UCSD-AML1 (cell line): ENCODE data around the gene CDC23.
"Not testable (repeated sequence)": the region's sequence is repeated elsewhere in the genome, so short reads cannot be mapped to it uniquely, and the experiment has no call there.

Experiments used
- DNase-seq: peaks from one replicate; lab custom pipeline; 2025; ENCODE audit not compliant: unreplicated experiment; lab: John Stamatoyannopoulos, UW

The CDC23 gene

DNA sequence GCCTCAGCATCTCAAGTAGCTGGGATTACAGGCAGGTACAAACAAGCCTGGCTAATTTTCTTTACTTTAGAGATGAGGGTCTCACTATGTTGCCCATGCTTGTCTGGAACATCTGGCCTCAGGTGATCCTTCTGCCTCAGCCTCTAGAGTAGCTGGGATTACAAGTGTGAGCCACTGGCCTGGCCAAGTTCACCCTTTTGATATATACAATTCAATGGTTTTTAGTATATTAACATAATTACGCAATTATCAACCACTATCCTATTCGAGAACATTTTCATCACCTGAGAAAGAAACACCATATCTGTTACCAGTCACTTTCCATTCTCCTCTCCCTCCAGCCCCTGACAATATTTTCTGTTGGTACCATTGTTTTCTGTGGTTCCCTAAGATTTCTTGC lies 3.7 kb upstream of the CDC23 start:
- no peak for DNase-seq

DNA sequence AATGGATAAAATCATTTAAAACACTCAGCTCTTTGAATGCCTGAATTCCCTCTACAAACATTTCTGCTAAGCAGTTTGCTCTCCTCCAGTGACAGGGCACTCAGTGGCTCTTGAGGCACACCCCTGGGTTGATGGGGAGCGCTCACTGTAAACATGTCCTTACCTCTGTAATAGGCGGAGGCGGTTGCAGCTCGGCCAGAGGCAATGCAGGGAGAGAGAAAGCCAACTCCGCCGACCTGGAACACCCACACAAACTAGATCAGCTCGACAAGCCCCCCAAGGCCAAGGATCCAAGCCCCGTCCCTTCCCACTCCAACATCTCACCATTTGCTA lies 329 bp downstream of the CDC23 start:
- no peak for DNase-seq

DNA sequence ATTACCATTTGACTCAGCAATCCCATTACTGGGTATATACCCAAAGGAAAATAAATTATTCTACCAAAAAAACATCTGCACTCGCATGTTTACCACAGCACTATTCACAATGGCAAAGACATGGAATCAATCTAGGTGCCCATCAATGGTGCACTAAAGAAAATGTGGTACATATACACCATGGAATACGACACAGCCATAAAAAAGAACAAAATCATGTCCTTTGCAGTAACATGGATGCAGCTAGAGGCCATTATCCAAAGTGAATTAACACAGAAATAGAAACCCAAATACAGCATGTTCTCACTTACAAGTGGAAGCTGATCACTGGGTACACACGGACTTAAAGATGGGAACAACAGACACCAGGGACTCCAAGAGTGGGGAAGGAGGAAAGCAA lies 2.1 kb downstream of the CDC23 start:
- DNase-seq: no peak

DNA sequence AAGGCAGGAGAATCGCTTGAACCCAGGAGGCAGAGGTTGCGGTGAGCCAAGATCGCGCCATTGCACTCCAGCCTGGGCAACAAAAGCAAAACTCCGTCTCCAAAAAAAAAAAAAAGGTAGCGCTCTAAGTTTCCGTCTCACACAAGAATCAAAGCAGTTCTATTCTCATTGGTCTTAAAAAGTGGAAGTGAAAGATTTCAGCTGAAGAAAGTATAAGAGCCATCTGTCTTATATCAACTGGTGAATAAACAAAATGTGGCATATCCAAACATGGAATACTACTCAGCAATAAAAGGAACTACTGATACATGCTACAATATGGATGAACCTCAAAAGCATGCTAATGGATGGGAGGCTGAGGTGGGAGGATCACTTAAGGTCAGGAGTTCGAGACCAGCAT lies 19.3 kb downstream of the CDC23 start:
- not testable (repeated sequence) for DNase-seq

DNA sequence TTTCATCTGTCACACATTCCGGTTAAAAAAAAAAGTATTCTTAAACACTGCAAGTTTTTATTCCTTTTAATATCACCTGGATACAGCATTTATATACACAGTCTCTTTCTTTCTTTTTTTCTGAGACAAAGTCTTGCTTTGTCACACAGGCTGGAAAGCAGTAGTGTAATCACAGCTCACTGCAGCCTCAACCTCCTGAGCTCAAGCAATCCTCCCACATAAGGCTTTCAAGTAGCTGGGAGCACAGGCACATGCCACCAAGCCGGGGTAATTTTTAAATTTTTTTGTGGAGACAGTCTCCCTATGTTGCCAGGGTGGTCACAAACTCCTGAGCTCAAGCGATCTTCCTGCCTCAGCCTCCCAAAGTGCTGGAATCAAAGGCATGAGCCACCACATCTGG lies 20.3 kb downstream of the CDC23 start:
- no peak for DNase-seq

DNA sequence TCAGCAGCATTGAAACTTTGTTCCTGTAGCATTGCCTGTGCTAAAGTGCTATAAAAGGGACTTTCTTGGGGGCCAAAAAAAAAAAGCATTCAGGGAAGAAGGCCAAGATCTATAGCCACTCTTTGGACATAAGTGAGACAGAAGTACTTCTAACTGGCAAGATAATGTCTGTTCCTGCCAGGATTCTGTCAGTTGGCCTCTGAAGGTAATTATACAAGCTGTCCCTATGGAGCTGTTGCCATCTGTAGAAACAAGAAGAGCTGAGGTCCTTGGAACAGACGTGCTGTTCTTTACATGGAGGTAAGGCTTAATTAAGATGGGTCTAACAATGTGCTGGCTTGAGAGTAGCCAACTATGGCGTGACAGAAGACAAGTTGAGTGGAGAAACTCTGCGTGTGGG lies 24.5 kb downstream of the CDC23 start:
- no peak for DNase-seq

DNA sequence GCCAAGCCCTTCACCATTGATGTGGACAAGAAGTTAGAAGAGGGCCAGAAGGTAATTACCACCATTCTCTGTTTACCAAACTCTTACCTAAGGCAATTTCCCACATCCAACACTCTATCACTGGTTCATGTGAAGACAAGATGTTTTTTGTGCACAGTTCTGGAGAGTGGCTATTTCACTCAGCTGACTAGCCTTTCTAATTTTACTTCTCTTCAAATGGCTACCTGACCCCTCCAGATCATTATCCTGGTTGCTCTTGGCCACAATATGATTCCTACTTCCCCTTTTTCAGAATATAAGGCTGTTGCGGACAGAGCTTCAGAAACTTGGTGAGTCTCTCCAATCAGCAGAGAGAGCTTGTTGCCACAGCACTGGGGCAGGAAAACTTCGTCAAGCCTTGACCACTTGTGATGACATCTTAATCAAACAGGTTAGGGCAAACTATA lies 27.1 kb downstream of the CDC23 start:
- peak; percentile 18 for DNase-seq

DNA sequence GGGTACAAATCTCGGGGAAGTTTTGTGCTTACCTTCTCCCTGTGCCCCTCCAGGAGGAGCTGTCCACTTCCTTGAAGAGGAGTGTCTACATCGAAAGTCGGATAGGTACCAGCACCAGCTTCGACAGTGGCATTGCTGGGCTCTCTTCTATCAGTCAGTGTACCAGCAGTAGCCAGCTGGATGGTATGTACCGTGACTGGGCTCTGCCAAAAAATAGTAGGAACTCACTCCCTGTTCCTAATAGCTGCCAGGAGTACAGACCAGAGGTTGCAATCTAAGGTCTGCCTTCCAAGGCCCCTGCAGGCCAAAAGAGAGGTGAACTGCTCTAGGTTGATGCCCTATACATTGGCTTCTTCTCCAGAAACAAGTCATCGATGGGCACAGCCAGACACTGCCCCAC lies 30.3 kb downstream of the CDC23 start:
- DNase-seq: no peak

DNA sequence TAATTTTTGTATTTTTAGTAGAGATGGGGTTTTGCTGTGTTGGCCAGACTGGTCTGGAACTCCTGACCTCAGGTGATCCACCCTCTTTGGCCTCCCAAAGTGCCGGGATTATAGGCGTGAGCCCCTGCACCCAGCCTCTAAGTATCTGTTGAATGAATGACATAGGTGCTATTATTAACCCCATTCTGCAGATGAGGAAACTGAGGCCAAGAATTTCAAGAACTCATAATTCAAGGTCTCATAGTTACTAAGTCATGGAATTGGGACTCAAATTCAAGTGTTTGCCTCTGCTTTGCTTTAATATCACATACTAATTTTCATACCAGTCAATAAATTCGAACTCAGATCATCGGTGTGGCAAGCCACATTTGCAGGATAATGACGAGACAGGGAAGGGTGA lies 32.3 kb downstream of the CDC23 start:
- no peak for DNase-seq

DNA sequence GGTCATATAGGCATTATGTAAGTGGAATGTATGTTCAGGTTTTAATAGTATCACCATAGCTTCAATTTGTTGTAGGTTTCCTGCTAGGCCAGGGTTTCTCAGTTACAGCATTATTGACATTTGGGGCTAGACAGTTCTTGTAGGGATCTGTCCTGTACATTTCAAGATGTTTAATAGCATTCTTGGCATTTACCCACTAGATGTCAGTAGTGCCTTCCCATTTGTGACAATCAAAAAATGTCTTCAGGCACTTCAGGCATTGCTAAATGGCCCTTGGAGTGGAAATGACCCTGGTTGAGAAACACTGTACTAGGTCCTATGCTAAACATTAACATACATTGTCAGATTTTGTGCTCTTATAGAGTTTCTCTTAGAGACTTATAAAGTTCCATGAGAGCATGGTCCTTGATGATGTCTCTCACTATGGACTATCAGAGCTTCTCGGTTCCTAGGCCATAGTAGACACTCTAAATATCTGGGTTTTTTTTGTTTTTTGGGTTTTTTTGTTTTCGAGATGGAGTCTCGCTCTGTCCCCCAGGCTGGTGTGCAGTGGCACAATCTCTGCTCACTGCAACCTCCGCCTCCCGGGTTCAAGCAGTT lies 32.8 kb downstream of the CDC23 start:
- DNase-seq: no peak

DNA sequence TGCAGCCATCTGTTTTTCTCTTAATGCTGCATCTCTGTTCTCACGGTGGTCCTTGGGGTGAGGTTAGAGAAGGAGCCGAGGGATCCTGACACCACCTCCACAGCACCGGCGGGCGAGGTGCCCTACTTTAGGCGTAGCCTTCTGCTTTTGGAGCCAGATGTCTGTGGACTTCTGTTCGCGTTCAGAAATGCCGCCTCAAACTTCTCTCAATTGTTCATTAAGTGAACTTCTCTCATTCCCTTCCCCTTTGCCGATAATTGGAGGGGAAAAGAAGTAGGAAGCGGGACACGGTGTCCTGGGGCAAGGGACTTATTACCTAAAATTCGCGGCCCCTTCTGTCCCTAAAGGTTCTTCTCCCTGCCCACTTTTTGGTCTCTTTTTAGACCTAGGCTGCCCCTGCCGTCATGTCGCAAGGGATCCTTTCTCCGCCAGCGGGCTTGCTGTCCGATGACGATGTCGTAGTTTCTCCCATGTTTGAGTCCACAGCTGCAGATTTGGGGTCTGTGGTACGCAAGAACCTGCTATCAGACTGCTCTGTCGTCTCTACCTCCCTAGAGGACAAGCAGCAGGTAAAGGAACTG lies 33.8 kb downstream of the CDC23 start:
- no peak for DNase-seq

DNA sequence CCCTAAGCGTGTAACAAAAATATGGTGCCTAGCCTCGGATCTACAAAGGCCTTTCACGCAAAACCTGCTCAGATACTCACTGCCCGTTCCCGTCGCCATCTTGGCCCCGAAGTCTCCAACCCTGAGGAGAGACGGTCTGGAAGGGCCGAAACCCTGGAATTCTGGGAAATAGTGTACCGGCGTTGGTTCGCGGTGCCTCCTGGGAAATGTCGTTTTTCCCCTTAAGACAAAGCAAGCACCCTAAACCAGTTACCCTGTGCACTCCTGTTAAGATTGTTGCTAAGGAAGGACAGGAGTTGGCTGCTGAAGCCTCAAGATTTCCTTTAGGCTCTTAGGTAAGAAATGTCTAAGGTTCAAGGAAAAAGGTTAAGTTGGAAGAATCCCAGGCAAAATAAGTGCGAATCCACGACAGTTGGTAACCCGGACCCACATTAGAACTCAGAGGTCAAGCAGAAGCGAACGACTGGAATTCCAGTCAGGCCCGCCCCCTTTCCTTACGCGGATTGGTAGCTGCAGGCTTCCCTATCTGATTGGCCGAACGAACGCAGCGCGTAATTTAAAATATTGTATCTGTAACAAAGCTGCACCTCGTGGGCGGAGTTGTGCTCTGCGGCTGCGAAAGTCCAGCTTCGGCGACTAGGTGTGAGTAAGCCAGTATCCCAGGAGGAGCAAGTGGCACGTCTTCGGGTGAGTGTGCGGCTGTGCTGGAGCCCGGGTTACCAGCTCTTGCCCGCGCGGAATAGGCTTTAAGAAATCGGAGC lies 34.4 kb downstream of the CDC23 start, which contains the start of the genes BRD8 and KIF20A:
Gene BRD8 (minus strand): TSS at position 115 of the 761 bp plus-strand sequence. CDS start 16 bp downstream, at position 99.
Gene KIF20A (plus strand): TSS at position 597 of the 761 bp plus-strand sequence. CDS start 569 bp downstream, outside the sequence.
- peak; percentile 87 for DNase-seq

DNA sequence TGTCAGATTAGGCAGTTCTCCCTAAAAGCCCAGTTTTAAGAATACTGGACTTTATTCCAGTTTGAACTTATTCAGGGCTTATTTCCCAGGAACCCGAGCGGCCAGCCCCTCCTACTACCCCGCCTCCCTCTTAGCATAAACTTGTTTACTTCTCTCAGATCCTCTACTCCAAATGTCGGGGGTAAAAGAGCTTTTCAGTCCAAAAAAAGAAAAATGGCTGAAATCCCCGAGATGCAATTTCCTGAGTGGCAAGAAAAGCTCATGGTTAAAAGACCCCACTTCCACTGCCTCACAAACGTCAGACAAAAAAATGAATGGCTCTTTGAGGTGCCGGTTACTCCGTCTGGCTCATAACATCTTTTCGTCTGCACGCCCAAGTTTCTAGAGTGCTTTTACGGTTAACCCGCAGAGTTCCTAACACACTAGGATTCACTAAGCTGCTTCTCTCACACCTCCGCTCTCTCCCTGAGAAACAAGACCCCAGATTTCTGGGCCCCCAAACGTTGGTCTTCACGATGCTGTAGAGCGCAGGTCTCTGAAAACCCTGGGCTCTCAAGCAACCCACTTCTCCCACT lies 35.1 kb downstream of the CDC23 start:
- peak; percentile 19 for DNase-seq

DNA sequence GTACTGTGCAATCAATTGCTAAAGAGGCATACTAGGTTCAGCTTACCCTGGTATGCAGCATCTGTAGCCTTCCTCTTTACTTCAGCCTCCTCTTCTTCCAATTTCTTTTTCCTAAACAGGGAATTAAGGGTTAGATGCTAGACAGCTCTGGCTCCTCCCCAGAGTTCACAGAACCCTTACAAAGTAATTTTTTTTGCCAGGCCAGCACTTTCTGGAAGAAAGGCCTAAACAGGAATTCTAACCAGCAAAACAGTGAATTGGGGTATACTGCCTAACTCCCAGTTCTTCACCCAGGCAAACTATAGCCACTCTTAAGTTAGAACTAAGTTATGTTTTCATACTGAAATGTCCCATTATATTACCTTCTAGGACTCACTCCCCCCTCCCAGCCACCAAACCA lies 42.8 kb downstream of the CDC23 start:
- no peak for DNase-seq

DNA sequence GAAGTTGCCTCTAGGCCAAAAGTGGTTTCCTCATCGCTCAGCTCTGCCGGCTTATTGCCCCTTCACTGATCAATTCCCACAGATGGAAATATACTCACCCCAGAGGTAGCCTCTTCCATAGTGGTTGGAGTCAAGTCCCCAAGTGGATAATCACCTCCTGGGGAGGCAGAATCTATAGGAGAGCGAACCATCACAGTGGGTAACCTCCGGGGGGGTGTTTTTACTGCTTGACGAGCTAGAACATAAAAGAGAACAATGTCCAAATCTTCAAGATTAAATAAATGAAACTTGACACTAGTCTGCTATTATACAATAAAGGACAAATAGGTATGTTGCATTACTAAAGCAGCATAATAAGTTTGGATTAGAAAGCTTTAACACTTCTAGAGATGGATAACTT lies 44.0 kb downstream of the CDC23 start:
- no peak for DNase-seq

DNA sequence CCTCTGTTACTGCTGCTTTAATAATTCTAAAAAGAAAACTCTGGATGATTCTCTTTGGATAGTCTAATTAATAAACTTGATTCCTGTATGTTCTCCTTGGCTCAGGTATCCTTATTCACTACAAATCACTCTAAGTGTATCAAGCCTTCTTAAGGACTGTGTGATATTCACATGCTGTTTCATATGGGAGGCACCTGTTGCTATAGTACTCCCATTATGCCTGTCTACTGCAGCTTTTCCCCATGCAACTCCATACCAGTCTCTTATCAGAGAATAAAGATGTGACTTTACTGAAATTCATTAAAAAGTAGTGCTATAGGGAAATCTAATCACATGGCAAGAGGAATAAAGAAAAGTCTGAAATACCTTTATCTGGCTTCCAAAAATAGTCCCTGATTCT lies 49.4 kb downstream of the CDC23 start:
- no peak for DNase-seq

DNA sequence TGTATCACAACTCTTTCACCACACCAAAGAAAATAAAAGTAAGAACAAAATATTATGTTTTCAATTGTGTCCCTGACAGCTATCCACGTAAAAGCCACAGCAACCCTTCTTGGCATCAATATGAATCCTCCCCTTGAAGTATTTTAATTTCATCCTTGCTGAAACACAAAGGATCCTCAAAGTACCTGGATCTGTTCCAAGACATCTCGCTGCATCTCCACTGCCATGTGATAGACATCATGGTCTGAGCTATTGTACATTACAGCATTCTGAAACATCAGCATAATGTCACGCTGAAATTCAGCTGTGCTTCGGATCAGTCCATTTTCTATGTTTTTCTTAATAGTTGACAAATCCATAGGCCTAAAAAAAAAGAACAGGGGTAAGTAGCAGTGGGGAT lies 52.4 kb downstream of the CDC23 start:
- DNase-seq: no peak

DNA sequence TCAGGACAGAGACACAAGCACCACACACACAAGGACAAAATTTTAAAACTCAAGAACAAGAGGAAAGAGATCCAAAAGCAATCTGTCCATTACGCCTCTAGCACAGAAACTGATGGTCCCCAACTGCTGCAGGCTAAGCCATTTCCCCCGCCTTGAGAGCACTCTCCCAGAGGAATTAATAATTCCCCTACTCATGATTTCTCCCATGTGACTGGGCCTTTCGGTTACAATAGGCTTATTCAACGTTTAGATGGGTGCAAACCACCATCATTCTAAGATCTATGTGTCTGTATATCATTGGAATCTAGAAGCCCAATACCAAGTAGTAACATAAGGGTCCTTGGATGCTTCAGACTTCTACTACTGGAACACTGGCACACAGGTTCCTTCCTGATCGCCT lies 53.5 kb downstream of the CDC23 start:
- DNase-seq: no peak

DNA sequence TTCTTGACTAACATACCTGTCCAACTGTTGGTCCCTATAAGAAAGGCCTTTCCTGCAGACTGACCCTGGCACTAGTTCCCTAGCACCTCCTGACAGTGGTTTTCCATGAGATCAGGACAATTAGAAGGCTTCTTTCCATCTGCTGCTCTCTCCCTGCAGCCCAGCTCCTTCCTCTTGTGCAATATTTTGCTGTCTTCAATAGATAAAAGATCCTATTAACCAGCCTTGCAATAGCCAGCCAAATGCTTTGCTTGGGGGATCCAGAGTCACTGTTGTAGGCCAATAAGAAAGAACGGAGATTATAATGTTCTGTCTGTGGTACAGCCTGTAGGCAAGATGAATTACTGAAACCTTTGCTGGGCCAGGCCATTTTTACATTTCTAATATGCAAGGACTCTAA lies 55.5 kb downstream of the CDC23 start:
- DNase-seq: no peak

DNA sequence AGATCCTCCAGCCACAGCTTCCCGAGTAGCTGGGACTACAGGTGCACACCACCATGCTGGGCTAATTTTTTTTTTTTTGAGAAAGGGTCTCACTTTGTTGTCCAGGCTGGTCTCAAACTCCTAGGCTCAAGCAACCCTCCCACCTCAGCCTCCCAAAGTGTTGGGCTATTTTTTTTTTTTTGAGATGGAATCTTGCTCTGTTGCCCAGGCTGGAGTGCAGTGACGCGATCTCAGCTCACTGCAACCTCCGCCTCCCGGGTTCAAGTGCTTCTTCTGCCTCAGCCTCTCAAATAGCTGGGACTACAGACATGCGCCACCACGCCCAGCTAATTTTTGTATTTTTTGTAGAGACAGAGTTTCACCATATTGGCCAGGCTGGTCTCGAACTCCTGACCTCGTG lies 57.1 kb downstream of the CDC23 start:
- DNase-seq: not testable (repeated sequence)

DNA sequence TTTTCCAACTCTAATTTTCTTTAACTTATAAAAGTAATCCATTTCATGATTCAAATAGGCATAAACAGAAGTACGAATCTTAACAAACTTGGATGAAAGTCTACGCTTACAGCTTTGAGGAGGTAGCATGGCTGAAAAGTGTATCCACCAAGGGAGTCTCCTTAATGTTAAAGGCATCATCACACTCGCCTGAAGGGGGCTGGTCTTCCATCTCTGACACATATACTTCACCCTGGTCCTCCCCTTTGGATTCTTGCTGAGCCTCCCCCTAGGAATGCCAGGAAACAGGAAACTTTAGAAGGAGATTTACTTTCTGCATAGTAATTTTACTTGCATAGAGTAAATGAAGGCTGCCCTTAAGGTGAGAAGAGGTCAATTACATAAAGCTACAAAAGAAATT lies 63.6 kb downstream of the CDC23 start:
- DNase-seq: no peak

DNA sequence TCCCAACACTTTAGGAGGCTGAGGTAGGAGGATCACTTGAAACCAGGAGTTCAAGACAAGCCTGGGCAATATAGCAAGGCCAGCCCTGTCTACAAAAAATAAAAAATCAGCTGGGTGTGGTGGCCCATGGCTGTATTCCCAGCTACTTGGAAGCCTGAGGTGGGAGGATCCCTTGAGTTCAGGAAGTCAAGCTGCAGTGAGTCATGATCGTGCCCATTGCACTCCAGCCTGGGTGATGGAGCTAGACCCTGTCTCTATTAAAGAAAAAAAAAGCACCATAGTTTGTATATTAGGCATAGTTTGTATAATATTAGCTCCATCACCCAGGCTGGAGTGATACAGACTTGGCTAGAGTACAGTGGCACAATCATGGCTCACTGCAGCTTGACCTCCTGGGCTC lies 64.3 kb downstream of the CDC23 start:
- no peak for DNase-seq
